ENCODE data around the gene RAI14. TPM values are rescaled to one million over a fixed set of nuclear protein-coding genes. Genes with fewer than 3 reads are reported as not detected.

Gene RAI14
- total RNA-seq, 2 experiments from 2014 or later = 0.92 to 12.3 TPM

DNA sequence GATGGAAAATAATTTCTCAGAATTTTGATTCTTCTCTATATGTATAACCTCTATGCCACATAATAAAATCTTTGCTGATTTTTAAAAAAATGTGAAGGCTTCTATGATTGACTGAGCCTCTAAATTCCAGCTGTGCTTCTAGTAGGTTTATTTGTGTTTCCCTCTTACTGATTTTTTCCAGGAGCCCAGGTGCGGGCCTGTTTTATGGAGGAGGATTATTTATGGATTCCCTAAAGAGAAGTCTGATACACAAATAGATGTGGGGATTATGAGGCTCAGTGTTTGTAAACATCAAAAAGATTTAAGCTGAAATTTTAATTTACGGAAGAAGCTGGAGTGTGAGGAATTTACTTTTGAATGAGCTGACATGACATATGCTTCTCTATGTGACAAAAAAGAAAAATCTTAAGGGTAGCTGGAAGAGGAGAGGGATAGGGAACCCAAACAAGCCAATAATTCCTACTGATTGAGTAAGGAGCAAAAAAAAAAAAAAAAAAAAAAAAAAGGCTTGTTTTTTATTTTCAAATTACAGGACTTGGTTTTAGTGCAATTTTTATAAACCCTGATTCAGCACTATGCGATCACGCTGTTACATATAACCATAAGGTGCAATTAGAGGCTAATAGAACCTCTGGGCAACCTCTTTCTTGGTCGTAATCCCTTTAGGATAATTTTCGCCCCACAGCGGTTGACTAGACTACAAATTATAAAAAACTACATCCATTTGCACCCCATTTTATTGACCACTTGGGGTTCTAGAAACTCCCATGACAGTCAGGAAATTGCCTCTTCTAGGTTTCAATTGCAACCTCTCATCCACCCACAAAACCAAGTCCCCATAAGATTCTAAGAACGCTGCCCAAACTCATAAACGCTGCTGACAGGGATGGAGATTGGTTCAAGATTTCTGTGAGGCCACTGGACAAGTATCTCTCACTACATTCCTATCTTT, 44.4 kb upstream of the RAI14 start:
- Histone ChIP-seq H4K20me1 (ENCODE audit: insufficient read depth, low read length) (no peaks in the 10 kb centered on the region), H2AFZ (ENCODE audit: low read length) (no peak overlapping the region), H3K4me3 (ENCODE audit: low read depth, low read length, poor library complexity, severe bottlenecking) (no peak overlapping the region), H3K36me3 (ENCODE audit: insufficient read depth, low read length) (no peaks in the 10 kb centered on the region), H3K4me1 (ENCODE audit: insufficient read depth, low read length, poor library complexity, severe bottlenecking) (no peaks in the 10 kb centered on the region), H3K27ac (ENCODE audit: low read depth, low read length, poor library complexity, severe bottlenecking) (no peak overlapping the region), H3K4me2 (ENCODE audit: low read length) (no peak overlapping the region), H3K9me3 (ENCODE audit: low read length) (no peaks in the 10 kb centered on the region), H3K9me2 (ENCODE audit: insufficient read depth, low read length) (no peaks in the 10 kb centered on the region), H3K79me2 (ENCODE audit: insufficient read depth, low read depth, low read length) (no peaks in the 10 kb centered on the region)
- intact Hi-C loops (cut with micrococcal nuclease; ENCODE audit: unreplicated experiment) = no loop called here
- ChIA-PET CTCF (ENCODE audit: unreplicated experiment) (no interaction called here), POLR2A (interaction anchor here (0.7 kb wide), 1 partner anchor 724 kb away, joined by 3 read pairs; no protein-coding TSS in a partner anchor)
- no TSS peak for BruUV-seq (replicated peaks)
- no peak for TF ChIP-seq EZH2phosphoT487 (IDR thresholded peaks at IDR 0.05; ENCODE audit: borderline replicate concordance, low read depth, low read length)
- TF ChIP-seq, protein P1, sequence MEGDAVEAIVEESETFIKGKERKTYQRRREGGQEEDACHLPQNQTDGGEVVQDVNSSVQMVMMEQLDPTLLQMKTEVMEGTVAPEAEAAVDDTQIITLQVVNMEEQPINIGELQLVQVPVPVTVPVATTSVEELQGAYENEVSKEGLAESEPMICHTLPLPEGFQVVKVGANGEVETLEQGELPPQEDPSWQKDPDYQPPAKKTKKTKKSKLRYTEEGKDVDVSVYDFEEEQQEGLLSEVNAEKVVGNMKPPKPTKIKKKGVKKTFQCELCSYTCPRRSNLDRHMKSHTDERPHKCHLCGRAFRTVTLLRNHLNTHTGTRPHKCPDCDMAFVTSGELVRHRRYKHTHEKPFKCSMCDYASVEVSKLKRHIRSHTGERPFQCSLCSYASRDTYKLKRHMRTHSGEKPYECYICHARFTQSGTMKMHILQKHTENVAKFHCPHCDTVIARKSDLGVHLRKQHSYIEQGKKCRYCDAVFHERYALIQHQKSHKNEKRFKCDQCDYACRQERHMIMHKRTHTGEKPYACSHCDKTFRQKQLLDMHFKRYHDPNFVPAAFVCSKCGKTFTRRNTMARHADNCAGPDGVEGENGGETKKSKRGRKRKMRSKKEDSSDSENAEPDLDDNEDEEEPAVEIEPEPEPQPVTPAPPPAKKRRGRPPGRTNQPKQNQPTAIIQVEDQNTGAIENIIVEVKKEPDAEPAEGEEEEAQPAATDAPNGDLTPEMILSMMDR (conservative IDR thresholded peaks at IDR 0.05; ENCODE audit: low read length) = no peak
- no peak for DNase-seq (ENCODE audit: low spot score)

DNA sequence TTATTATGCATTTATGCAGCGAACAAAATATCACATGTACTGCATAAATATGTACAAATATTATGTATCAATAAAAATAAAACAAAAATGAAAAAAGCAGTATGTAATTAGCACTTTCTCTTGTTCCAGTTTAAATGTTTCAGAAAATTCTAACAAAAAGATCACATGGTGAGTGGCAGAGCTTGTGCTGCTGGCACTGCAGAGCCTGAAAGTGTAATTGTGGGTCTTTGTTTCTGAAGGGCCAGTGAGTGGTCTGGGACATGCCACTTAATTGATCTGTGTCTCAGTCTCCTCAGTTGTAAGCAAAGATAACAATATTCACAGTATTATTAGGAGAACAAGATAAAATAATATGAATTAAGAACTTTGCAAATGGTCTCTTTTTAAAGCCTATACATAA, 39.5 kb upstream of the RAI14 start:
- no peak for DNase-seq (ENCODE audit: low spot score)
- H3K79me2 ChIP-seq (ENCODE audit: insufficient read depth, low read depth, low read length) = no peaks in the 10 kb centered on the region
- no TSS peak for BruUV-seq (replicated peaks)
- ChIA-PET CTCF (ENCODE audit: unreplicated experiment) (no interaction called here), POLR2A (interaction anchor here (0.8 kb wide), 1 partner anchor 11 kb away, joined by 4 read pairs; no protein-coding TSS in a partner anchor)
- H4K20me1 ChIP-seq (ENCODE audit: insufficient read depth, low read length) = no peaks in the 10 kb centered on the region
- TF ChIP-seq, protein P1 (conservative IDR thresholded peaks at IDR 0.05; ENCODE audit: low read length) = no peak
- no peak for TF ChIP-seq EZH2phosphoT487 (IDR thresholded peaks at IDR 0.05; ENCODE audit: borderline replicate concordance, low read depth, low read length)
- intact Hi-C loops (cut with micrococcal nuclease; ENCODE audit: unreplicated experiment) = no loop called here
- H3K9me2 ChIP-seq (ENCODE audit: insufficient read depth, low read length) = no peaks in the 10 kb centered on the region
- H3K4me1 ChIP-seq (ENCODE audit: insufficient read depth, low read length, poor library complexity, severe bottlenecking) = no peaks in the 10 kb centered on the region
- no peak overlapping the region for H3K4me2 ChIP-seq (ENCODE audit: low read length)
- no peaks in the 10 kb centered on the region for H3K36me3 ChIP-seq (ENCODE audit: insufficient read depth, low read length)
- H3K27ac ChIP-seq (ENCODE audit: low read depth, low read length, poor library complexity, severe bottlenecking) = no peak overlapping the region
- no peak overlapping the region for H2AFZ ChIP-seq (ENCODE audit: low read length)
- H3K9me3 ChIP-seq (ENCODE audit: low read length) = no peaks in the 10 kb centered on the region
- no peak overlapping the region for H3K4me3 ChIP-seq (ENCODE audit: low read depth, low read length, poor library complexity, severe bottlenecking)
